T-helper 2 cell (primary cell): ENCODE measurements around the gene EYA2.
"Not testable (repeated sequence)": the region's sequence is repeated elsewhere in the genome, so short reads cannot be mapped to it uniquely, and the experiment has no call there.

Experiments
- DNase-seq, 5 experiments: peaks; one replicate each; pipeline versions ENCODE4 v3.0.0 to v3.0.0-alpha.2; 2012 to 2022

Gene EYA2

DNA sequence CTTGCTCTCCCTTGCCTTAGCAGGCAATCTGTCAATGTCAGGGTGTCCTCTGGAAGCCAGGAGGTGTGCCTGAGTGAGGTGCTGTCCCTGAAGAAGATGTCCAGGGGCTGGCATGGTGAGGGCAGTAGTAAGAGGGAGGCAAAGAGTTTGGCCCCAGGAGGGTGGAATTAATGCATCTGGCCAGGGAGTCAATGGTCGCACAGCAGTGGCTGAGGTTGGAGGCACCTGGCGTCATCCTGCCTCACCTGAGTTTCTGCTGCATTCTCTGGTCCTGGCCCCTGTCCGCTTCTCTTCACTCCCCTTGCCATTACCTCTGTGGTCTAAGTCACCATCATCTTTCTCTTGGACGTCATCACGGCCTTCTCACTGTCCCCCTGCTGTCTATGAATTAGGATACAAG, 255.3 kb downstream of the EYA2 start:
- DNase-seq = no peak

DNA sequence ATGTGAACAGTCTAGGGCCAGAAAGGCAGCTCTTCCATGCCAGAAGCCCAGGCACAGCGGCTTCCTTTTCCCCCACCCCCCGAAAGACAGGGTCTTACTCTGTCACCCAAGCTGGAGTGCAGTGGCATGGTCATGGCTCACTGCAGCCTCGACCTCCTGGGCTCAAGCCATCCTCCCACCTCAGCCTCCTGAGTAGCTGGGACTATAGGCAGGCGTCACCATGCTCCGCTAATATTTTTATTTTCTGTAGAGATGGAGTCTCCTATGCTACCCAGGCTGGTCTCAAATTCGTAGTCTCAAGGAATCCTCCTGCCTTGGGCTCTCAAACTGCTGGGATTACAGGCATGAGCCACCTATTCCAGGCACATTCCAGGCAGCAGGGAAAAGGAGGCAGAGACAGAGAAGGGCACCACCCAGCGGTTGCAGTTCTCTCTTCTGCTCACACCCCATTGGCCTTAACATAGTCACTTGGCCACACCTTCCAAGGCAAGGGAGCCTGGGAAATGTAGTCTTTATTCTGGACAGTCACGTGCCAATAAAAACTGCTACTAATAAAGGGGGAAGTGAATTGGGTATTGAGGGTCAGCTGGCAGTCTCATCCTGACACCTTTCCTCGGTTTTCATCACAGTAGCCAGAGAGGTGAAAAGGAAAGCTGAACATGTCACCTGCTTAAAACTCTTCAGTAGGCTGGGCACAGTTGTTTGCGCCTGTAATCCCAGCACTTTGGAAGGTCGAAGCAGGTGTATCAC, 255.9 kb downstream of the EYA2 start:
- DNase-seq = peak in 1 of 5 experiments; percentile 39

DNA sequence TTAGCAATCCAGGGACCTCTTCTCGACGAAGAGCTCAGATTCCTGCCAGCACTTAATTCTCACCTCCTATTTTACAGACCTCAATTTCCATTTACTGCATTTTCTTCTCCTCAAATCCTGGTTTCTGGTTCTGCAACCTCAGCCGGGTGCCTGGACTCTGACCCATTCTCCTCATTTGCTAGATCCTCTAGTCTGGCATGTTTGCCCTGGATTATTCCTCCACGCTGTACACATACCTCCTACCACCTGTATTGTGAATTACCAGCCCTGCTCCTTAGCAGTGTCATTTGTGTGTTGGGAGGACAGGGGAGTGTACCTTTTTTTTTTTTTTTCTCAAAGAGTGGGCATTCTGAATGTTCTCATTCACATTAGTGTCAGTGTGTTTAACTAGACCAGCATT, 257.4 kb downstream of the EYA2 start:
- DNase-seq = no peak

DNA sequence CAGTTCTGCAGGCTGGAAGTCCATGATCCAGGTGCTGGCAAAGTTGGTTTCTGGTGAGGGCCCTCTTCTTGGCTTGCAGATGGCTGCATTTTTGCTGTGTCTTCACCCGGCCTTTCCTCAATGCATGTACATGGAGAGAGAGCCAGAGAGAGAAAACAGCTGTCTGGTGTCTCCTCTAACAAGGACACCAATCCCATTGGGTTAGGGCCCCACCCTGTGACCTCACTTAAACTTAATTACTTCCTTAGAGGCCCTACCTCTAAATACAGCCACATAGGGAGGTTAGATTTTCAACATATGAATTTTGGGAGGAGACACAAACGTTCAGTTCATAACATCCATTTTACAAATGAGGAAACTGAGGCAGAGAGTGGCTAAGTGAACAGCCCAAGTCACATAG, 259.4 kb downstream of the EYA2 start:
- DNase-seq = no peak

DNA sequence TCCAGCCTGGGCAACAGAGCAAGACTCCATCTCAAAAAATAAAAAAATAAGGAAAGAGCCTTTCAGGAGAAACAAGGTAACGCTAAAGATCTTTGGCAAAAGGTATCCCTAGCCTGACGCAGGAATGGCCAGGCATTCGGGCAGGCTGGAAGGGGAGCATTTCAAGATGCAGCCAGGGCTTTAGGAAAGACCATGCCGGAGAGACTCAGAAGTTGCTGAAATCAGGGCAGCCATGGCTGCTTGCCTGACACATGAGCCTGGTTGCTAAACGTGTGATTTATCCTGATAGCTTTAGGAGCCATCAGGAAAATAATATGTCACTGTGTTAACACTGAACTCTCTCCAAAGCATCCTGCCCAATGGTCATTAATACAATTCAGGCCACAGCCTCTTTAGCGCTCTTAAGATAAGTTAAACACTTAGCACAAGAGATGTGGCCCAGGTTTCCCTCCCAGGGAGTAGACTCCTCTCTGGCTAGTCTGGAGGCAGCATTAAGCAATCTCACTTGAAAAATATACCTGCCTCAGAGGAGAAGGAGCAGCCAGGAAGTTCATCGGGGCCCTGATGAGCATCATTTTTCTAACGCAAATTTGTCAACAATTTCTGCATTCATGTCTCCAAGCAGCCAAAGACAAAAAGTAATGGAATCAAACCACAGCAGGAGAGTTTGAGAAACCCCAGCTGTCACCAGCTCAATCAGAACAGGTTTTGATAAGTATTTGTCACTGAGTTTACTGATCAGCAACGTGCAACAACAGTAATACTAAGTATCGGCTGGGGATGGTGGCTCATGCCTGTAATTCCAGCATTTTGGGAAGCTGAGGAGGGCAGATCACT, 261.9 kb downstream of the EYA2 start:
- DNase-seq = no peak

DNA sequence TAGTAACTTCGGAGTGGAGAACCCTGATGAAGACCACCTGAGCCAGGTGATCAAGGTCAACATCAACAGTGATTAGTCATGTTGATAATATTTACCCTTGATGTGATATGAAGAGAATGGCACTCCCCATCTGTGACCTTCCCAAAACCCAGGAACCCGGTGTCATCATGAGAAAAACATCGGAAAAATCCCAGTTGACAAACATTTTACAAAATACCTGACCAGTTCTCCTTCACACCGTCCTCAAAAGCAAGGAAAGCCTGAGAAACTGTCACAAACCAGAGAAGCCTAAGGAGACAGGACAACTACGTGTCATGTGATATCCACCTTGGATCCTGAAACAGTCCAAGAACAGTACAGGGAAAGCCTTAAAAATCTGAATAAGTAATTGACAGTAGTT, 264.5 kb downstream of the EYA2 start:
- no peak for DNase-seq

DNA sequence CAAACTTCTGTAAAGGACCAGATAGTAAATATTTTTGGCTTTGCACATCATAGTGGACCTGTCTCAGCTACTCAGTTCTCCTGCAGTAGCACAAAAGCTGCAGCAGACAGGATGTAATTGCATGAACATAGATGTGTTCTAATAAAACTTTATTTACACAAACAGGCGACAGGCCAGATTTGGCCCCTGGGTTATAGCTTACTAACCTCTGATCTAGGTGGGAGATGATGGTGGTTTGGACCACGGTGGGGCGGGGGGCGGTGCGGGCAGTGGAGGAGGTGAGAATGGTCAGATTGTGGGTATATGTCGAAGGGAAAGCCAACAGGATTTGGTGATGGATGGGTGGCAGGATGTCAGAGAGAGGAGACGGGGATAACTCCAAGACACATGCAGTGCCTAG, 265.6 kb downstream of the EYA2 start:
- no peak for DNase-seq

DNA sequence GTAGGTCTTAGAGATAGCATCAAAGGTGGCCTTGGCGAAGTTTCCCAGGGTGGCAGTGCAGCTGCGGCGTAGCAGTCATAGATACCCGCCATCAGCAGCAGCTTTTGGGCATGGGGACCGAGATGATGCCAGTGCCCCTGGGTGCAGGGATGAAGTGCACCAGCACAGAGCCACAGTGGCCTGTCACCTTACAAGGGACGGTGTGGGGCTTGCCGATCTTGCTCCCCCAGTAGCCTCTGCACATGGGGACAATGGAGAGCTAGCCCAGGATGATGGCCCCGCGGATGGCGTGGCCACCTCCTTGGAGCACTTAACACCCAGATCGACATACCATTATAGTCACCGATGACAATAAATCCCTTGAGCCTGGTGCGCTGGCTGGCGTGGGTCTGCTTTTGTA, 266.3 kb downstream of the EYA2 start:
- no peak for DNase-seq

DNA sequence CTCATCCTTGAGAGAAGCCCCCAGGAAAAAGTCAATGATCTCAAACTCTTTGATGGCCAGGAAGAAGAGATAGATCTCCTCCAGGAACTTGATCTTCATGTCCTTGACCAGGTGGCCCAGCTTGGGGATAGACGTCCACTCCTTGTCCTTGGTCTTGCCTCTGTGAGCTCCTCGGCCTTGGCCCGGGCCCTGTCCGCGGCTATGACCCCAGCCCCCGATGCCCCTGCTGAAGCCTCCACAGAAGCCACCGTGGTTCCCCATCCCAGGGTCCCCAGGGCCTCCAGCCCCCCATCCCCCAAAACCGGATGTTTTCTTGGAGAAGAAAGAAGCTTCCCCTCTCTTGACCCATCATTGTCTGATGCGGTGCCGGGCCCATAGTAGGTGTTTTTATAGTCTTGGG, 266.8 kb downstream of the EYA2 start:
- DNase-seq = no peak

DNA sequence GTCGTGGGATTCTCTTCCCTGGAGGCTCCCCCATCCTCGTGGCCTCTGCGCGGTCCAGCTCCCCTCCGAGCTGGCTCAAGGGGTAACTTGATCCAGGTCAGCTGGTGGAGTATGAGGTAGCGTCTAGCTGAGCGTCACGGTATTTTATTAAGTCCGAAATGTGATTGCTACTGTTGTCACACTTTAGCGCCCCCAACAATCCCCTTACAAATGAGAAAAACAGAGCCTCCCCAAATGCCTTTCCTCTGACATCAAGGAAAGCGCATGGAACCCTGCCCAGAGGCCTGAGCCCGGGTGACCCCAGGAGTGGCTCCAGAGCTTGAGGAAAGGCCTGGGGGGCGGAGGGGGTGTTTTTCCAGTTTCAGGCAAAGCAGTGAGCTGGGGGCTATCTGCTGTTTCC, 269.5 kb downstream of the EYA2 start:
- DNase-seq = no peak

DNA sequence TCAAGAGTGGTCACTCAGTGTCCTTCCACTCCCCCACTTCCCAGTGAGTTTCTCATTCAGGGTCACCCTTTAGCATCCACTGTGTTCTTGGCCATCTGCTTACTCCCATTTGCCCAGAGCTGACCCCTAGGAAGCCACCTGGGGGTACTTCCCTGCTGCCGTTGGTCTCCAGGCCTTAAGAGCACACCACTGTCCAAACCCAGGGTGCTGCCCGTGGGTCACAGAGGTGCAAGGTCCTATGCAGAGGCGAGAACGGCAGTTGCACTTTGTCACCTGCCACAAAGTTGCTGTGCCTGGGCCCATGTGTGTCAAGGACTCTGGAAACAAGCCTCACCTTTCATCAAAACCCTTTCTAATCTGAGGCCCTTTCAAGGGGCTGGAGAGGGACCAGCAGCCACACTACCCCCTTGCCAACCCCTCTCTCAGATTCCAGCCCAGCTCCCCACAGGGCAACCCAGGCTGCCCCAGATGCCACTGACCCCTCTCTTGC, 270.8 kb downstream of the EYA2 start:
- no peak for DNase-seq

DNA sequence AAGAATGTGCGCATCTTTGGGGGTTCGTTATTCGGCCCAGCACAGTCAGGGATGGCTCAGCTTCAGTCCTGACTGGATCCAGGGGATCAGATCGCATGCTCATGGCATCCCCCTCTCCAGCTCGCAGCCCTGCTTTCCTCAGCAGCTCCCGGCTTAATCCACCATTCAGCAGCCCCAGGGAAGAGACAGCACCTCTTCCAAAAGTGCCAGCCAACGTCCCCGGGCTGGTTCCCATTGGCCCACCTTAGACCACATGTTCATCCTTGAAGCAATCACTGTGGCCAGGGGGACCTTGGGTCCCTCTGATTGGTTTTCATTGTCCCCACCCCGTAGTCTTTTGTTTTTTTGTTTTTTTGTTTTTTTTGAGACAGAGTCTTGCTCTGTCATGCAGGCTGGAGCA, 273.2 kb downstream of the EYA2 start:
- no peak for DNase-seq

DNA sequence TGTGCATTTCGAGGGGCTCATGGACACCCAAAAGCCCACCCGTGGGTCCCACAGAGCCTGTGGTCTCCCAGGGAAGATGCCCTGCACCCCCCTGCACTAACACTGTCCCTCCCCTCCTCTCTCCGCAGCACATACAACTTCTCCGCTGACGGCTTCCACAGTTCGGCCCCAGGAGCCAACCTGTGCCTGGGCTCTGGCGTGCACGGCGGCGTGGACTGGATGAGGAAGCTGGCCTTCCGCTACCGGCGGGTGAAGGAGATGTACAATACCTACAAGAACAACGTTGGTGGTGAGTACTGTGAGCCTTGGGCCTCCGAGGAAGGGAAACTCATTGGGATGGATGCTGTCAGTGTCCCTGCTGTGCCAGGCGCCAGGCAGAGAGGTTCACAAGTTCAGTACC, 277.9 kb downstream of the EYA2 start:
- no peak for DNase-seq

DNA sequence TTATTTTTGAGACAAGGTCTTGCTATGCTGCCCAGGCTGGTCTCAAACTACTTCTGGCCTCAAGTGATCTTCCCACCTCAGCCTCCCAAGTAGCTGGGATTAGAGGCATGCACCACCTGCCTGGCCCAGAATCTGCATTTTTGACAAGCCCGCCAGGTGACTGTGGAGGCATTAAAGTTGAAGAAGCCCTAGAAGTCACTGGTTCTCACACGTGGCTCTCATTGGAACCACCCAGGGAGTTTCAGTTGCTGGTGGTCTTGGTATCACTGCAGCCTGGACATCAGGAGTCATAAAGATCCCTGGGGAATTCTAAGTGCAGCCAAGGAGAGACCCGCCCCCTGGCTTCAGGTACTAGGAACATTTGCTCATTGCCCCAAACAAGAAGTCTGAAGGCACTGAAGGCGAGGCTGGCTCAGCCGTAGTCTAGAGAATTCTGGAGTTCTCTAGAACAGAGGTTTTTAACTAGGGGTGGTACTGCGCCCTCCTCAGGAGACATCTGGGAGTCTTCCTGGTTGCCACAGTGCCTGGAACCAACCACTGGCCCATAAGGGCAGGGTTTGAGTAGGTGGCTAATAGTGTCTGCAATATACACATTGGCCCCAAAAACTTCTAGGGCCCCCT, 279.1 kb downstream of the EYA2 start:
- no peak for DNase-seq

DNA sequence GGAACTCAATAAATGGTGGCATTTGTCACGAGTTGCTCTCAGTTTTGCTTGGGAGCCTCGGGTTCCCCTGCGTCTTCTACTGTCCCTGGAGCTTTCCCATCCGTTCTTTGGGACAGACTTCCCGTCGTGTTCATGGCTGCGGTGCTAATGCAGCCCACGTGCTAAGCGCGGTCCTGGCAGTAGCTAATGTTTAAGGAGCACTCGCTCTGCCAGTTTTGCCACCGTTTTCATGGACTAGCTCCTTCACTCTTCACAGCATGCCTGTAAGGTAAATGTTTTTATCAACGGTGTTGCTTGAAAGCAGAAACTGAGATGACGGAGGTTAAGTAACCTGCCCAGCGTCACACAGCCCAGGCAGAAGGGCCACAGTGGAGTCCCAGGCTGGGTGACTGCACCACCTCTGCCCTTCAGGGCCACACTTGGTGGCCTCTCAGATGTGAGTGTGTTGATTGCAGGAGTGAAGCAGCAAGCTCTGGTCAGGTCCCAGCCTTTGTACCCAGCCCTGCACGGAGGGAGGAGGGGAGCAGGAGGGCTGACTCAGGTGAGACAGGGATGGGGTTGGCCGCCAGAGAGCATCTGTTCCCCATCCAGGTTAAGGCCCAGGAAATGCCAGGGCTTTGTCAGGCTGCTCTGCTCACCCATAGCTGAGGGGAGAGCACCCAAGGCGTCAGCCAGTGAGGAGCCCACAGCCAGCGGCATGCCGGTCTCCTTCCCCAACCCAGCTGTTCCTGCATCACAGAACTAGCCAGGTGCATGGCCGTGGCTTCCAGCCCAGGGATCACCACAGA, 280.0 kb downstream of the EYA2 start:
- DNase-seq = no peak

DNA sequence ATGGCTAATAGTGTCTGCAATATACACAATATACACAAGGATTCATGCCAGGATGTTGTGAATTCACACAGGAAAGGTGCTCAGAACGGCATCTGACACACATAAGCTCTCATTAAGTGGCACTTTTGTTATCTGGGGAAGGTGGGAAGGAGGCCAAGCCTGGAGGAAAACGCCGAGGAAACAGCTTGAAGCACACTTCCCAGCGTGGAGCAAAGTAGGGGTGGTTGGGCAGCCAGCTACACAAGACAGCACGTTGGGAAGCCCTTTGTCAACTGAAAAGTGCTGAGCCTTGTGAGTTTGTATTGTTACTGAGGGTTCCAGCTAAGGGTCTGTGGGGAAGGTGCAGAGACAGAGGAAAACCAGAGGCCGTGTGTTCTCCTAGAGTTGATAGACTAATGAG, 280.9 kb downstream of the EYA2 start:
- DNase-seq = no peak

DNA sequence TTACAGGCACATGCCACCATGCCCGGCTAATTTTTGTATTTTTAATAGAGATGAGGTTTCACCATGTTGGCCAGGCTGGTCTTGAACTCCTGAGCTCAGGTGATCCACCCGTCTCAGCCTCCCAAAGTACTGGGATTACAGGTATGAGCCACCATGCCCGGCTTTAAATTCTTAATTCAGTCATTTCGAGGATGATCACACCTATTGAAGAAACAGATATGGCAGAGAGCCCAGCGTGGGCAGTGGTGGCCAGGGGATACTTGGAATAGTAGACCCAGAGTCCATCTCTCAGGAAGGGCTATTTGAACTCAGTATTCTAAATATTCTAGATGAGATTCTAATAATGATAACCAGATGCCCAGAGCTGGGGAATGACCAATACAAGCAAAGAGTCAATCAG, 281.6 kb downstream of the EYA2 start:
- DNase-seq = not testable (repeated sequence)

DNA sequence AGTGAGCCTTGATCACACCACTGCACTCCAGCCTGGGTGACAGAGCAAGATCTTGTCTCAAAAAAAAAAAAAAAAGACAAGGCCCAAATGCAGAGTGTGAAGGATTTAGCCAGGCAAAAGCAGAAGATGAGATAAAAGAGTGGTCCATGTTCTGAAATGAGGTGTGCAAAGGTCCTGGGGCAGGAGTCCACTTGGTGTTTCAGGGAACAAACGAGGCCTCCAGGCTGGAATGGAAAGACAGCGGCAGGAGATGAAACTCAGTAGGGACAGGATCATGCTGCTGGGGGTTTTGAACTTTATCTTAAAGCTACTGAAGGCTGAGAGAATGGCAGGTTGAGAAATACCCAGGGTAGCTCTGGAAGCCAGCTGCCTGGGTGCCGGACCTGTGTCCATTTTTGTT, 283.6 kb downstream of the EYA2 start:
- DNase-seq = no peak

DNA sequence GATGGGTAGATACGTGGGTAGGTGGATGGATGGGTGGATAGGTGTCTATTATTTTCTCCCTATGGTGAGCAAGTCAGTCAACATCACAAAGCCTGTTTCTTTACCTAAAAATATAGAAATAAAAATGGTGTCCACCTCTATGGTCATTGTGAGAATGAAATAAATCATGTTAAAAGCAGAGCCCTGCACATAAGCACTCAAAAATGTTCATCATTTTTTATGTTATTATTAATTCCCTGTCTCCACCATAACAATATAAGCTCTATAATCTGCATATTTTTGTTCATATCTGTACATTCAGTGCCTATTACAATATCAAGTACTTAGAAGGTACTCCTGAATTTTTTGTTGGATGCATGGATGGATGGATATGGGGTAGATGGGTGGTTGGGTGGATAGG, 284.2 kb downstream of the EYA2 start:
- DNase-seq = no peak

DNA sequence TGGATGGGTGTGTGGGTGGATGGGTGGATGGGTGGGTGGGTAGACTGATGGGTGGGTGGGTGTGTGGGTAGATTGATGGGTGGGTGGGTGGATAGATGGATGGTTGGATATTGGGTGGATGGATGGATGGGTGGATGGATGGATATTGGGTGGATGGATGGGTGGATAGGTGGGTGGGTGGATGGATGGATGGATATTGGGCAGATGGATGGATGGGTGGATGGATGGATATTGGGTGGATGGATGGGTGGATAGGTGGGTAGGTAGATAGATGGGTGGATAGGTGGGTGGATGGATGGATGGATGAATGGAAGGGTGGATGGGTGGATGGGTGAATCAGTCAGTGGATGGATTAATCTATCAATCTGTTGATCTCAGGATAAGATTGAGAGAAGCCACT, 284.6 kb downstream of the EYA2 start:
- DNase-seq = no peak

DNA sequence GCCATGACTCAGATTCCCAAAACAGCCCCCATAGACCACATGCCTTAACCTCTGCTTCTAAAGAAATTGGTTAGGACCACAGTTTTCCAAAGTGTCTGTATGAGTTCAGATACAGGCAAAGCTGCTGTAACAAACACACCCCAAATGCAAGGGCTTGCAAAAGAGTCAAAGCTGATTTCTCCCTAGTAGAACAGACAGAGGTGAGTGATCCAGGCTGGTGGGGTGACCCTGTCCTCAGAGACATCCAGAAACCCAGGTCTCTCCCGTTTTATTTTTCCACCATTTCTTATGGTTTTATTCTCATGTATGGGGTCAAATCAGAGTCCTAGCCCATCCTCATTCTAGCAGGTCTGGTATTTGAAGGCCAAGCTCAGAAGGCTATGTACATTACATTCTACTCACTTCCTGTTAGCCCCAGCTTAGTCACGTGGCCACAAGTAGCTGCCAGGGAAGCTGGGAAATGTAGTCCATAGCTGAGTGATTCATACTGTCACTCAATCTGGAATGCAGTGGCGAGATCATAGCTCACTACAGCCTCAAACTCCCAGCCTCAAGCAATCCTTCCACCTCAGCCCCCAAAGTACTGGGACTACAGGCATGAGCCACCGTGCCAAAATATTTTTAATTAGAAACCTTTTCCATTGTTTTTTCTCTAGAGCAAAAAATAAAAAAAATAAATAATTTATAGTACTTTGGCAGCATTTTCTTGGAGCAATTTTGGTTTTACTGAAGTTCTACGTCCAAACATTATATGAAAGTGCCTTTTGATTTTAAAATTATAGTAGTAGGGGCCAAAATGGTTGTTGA, 286.6 kb downstream of the EYA2 start:
- peak in 1 of 5 experiments; percentile 58 for DNase-seq

DNA sequence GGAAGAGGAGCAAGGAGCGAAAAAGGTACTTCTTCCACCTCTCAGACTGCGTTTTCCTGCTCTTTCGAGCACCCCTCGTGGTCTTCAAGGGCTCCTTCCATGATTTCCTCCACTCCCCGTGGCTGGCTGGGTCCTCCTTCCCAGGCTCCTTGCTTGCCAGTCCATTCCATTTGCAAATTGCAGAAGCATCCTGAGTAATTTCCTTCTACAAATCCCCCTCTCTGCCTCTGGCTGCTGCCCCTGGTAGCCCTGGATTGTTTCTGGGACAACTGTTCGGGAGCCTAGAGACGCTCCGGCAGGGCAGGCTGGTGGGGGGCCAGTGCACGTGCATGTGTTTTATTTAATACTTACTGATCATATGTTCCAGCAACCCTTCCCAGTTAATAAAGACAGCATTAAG, 288.7 kb downstream of the EYA2 start:
- DNase-seq = no peak
